Activated CD8-positive, alpha-beta T cell treated with anti-CD3 and anti-CD28 coated beads for 36 hours (primary cell): ENCODE measurements around the gene ANKRD2. TPM values are rescaled to one million over a fixed set of nuclear protein-coding genes. Genes with fewer than 3 reads are reported as not detected.
A peak's percentile ranks its signal among the peaks of the same experiment; 100 is the strongest.

Source experiments
- ATAC-seq: fragments of 200-7000 bp; cut with Tn5 transposase; one replicate; pipeline ENCODE4 v1.10.0; 2021; ENCODE audit warnings: mild to moderate bottlenecking, moderate library complexity
- CTCF ChIA-PET: fragments of 350-600 bp; sonication (Branson Sonifier 250); formaldehyde crosslinking; loops from one replicate; lab custom pipeline; 2021; ENCODE audit warnings: antibody characterized with exemption; lab: Charles Lee
- POLR2A ChIA-PET: fragments of 350-600 bp; sonication (Branson Sonifier 250); formaldehyde crosslinking; loops from one replicate; lab custom pipeline; 2021; ENCODE audit warnings: antibody characterized with exemption; lab: Charles Lee
- DNase-seq: peaks from one replicate; pipeline ENCODE4 v3.0.0-alpha.2; 2020
- H3K27ac Mint-ChIP-seq: one replicate; pipeline ENCODE4 v1.8.0; 2021; ENCODE audit warnings: mild to moderate bottlenecking, mixed read lengths
- H3K27me3 Mint-ChIP-seq: one replicate; pipeline ENCODE4 v1.8.0; 2021; ENCODE audit warnings: mixed read lengths
- H3K36me3 Mint-ChIP-seq: one replicate; pipeline ENCODE4 v1.8.0; 2021; ENCODE audit warnings: low read depth, mixed read lengths
- H3K4me1 Mint-ChIP-seq: one replicate; pipeline ENCODE4 v1.8.0; 2021; ENCODE audit warnings: low read depth, mixed read lengths
- H3K4me3 Mint-ChIP-seq: one replicate; pipeline ENCODE4 v1.8.0; 2021; ENCODE audit warnings: mild to moderate bottlenecking, moderate library complexity, mixed read lengths
- H3K9me3 Mint-ChIP-seq: one replicate; pipeline ENCODE4 v1.8.0; 2021; ENCODE audit warnings: mixed read lengths
- CTCF ChIP-seq: fragments of 200-600 bp; IDR thresholded peaks from one replicate; pipeline ENCODE4 v1.8.0; 2022; ENCODE audit warnings: antibody characterized with exemption, mild to moderate bottlenecking
- intact Hi-C: fragments of 100-400 bp; cut with micrococcal nuclease; formaldehyde crosslinking; loops from one replicate; pipeline ENCODE4 v1.10.0; 2022
- total RNA-seq, 2 experiments: library from RNA; stranded (reverse); gene quantifications; one replicate each; pipeline ENCODE4 v1.2.3, GENCODE V29; 2021

Gene ANKRD2
- total RNA-seq, 2 experiments from 2014 or later = not detected

GRCh38 chr10:97534746-97535367 is 37.7 kb upstream of the ANKRD2 start:
- peak; percentile 62 for TF ChIP-seq CTCF
- H3K4me1 Mint-ChIP-seq = no peaks in the 10 kb centered on the region
- H3K36me3 Mint-ChIP-seq = no peaks in the 10 kb centered on the region
- ATAC-seq = peak; percentile 89
- no peak overlapping the region for H3K4me3 Mint-ChIP-seq
- DNase-seq = peak; percentile 64
- no peak overlapping the region for H3K27ac Mint-ChIP-seq
- intact Hi-C loops = no loop called here
- no peaks in the 10 kb centered on the region for H3K9me3 Mint-ChIP-seq
- CTCF ChIA-PET = interaction anchor here (0.6 to 4.4 kb wide), 21 partner anchors 8 to 176 kb away, joined by 3 to 54 read pairs (median 4); partner anchors contain the start of genes ANKRD2 and UBTD1
- no peaks in the 10 kb centered on the region for H3K27me3 Mint-ChIP-seq
- POLR2A ChIA-PET = no interaction called here

- intact Hi-C loops = no loop called here
- Mint-ChIP-seq H3K9me3 (no peaks in the 10 kb centered on the region), H3K27me3 (no peaks in the 10 kb centered on the region), H3K4me3 (no peak overlapping the region), H3K4me1 (peaks cover 6% of the 10 kb centered on the region), H3K27ac (no peak overlapping the region), H3K36me3 (no peaks in the 10 kb centered on the region)
- ChIA-PET POLR2A (no interaction called here), CTCF (interaction anchor here (1.2 to 3.5 kb wide), 2 partner anchors 15 to 35 kb away, joined by 5 to 19 read pairs; no protein-coding TSS in a partner anchor)
- no peak for DNase-seq
- no peak for ATAC-seq
- TF ChIP-seq CTCF = no peak
These were observed 35.3 kb upstream of the ANKRD2 start for GRCh38 chr10:97537186-97537869.

GRCh38 chr10:97538411-97538810 is 34.2 kb upstream of the ANKRD2 start:
- Mint-ChIP-seq H3K36me3 (no peaks in the 10 kb centered on the region), H3K4me3 (no peak overlapping the region), H3K4me1 (peaks cover 17% of the 10 kb centered on the region), H3K9me3 (no peaks in the 10 kb centered on the region), H3K27ac (no peak overlapping the region), H3K27me3 (no peaks in the 10 kb centered on the region)
- DNase-seq (no peak), ATAC-seq (no peak)
- no peak for TF ChIP-seq CTCF
- intact Hi-C loops = no loop called here
- ChIA-PET POLR2A (no interaction called here), CTCF (interaction anchor here (3.5 kb wide), 1 partner anchor 14 kb away, joined by 19 read pairs; no protein-coding TSS in a partner anchor)

GRCh38 chr10:97538839-97539238 is 33.7 kb upstream of the ANKRD2 start:
- CTCF ChIA-PET = interaction anchor here (0.8 to 3.5 kb wide), 2 partner anchors 9 to 14 kb away, joined by 3 to 19 read pairs; no protein-coding TSS in a partner anchor
- Mint-ChIP-seq H3K27me3 (no peaks in the 10 kb centered on the region), H3K36me3 (no peaks in the 10 kb centered on the region), H3K9me3 (no peaks in the 10 kb centered on the region), H3K4me3 (no peak overlapping the region), H3K4me1 (peaks cover 21% of the 10 kb centered on the region), H3K27ac (no peak overlapping the region)
- TF ChIP-seq CTCF = no peak
- intact Hi-C loops = no loop called here
- POLR2A ChIA-PET = no interaction called here
- DNase-seq (no peak), ATAC-seq (no peak)
